Gastroesophageal sphincter (tissue), 3 donors: ENCODE results near the gene C2orf69.

Experiments
- CTCF ChIP-seq, 4 experiments: fragments of 200-600 bp in 2 of 4; fragments of 450-650 bp in 2 of 4; sonication (generic) in 1 of 4; IDR thresholded peaks; one replicate each; pipeline ENCODE4 v1.5.1; 2017 to 2019; ENCODE audit warnings: antibody characterized with exemption in 4 of 4, mild to moderate bottlenecking in 2 of 4, moderate library complexity in 2 of 4
- EP300 ChIP-seq: sonication (generic); formaldehyde crosslinking; IDR thresholded peaks from one replicate; pipeline ENCODE4 v1.6.1; 2017; ENCODE audit warnings: antibody characterized with exemption, mild to moderate bottlenecking
- POLR2A ChIP-seq, 2 donors: fragments of 450-650 bp; IDR thresholded peaks; one replicate each; pipeline ENCODE4 v1.6.1; 2017; ENCODE audit warnings: antibody characterized with exemption in 2 of 2, mild to moderate bottlenecking in 2 of 2, moderate library complexity in 1 of 2

- TF ChIP-seq CTCF (IDR thresholded peaks at IDR 0.05), result no peak
- no peak for TF ChIP-seq POLR2A (IDR thresholded peaks at IDR 0.05)
- TF ChIP-seq EP300, result no peak
Observed at GRCh38 chr2:199883474-199884212, 27.4 kb upstream of the C2orf69 start.
